GM23338 (cell line): ENCODE results near the gene BATF2. TPM values are rescaled to one million over a fixed set of nuclear protein-coding genes. Genes with fewer than 3 reads are reported as not detected.

Experiments
- ATAC-seq: fragments of 200-7000 bp; cut with Tn5 transposase; 3 replicates; pipeline ENCODE4 v1.9.1; 2020
- DNase-seq: peaks from one replicate; pipeline ENCODE4 v3.0.0-alpha.2; 2015; ENCODE audit warnings: low spot score
- H2AFZ ChIP-seq: fragments of 200-600 bp; sonication (generic); 2 replicates; pipeline ENCODE4 v1.8.0; 2016; ENCODE audit warnings: antibody characterized with exemption, mild to moderate bottlenecking, moderate library complexity
- H3F3A ChIP-seq: fragments of 200-600 bp; sonication (generic); replicated peaks from 2 replicates; pipeline ENCODE4 v1.8.0; 2017; ENCODE audit warnings: antibody characterized with exemption, mixed run types, low read depth
- H3K27ac ChIP-seq: fragments of 200-600 bp; sonication (generic); 2 replicates; pipeline ENCODE4 v1.6.1; 2016; ENCODE audit warnings: low read depth
- H3K27me3 ChIP-seq: fragments of 200-600 bp; sonication (generic); 2 replicates; pipeline ENCODE4 v1.8.0; 2016; ENCODE audit warnings: mild to moderate bottlenecking, mixed run types, moderate library complexity; ENCODE audit not compliant: insufficient read depth
- H3K36me3 ChIP-seq: fragments of 200-600 bp; sonication (generic); 2 replicates; pipeline ENCODE4 v1.8.0; 2016; ENCODE audit warnings: mild to moderate bottlenecking; ENCODE audit not compliant: insufficient read depth
- H3K4me1 ChIP-seq: fragments of 200-600 bp; sonication (generic); 2 replicates; pipeline ENCODE4 v1.8.0; 2016; ENCODE audit warnings: mild to moderate bottlenecking, moderate library complexity; ENCODE audit not compliant: insufficient read depth
- H3K4me2 ChIP-seq: fragments of 200-600 bp; sonication (generic); 2 replicates; pipeline ENCODE4 v1.7.1; 2017; ENCODE audit warnings: mixed run types
- H3K4me3 ChIP-seq: fragments of 200-600 bp; sonication (generic); 2 replicates; pipeline ENCODE4 v1.6.1; 2016; ENCODE audit warnings: mixed run types
- H3K79me2 ChIP-seq: fragments of 200-600 bp; sonication (generic); replicated peaks from 2 replicates; pipeline ENCODE4 v1.8.0; 2017; ENCODE audit warnings: mild to moderate bottlenecking; ENCODE audit not compliant: insufficient read depth
- H3K9me2 ChIP-seq: fragments of 200-600 bp; sonication (generic); 2 replicates; pipeline ENCODE4 v1.8.0; 2017; ENCODE audit not compliant: insufficient read depth
- H4K20me1 ChIP-seq: fragments of 200-600 bp; sonication (generic); replicated peaks from 2 replicates; pipeline ENCODE4 v1.8.0; 2017; ENCODE audit warnings: mild to moderate bottlenecking; ENCODE audit not compliant: insufficient read depth
- H3K27ac Mint-ChIP-seq: 2 replicates; pipeline ENCODE4 v1.8.0; 2020; ENCODE audit warnings: inconsistent platforms, mild to moderate bottlenecking, moderate library complexity, mixed read lengths
- H3K27me3 Mint-ChIP-seq: 3 replicates; pipeline ENCODE4 v1.8.0; 2022; ENCODE audit warnings: low read depth, mild to moderate bottlenecking, moderate library complexity, mixed read lengths, inconsistent platforms; ENCODE audit not compliant: insufficient read depth, poor library complexity
- H3K36me3 Mint-ChIP-seq: 3 replicates; pipeline ENCODE4 v1.8.0; 2021; ENCODE audit warnings: low read depth, mild to moderate bottlenecking, inconsistent platforms, moderate library complexity, mixed read lengths
- H3K4me1 Mint-ChIP-seq: 3 replicates; pipeline ENCODE4 v1.8.0; 2020; ENCODE audit warnings: mild to moderate bottlenecking, inconsistent platforms, mixed read lengths
- H3K4me3 Mint-ChIP-seq: 3 replicates; pipeline ENCODE4 v1.8.0; 2021; ENCODE audit warnings: moderate library complexity, mild to moderate bottlenecking, inconsistent platforms, mixed read lengths
- H3K9me3 Mint-ChIP-seq: 3 replicates; pipeline ENCODE4 v1.8.0; 2020; ENCODE audit warnings: moderate library complexity, mild to moderate bottlenecking, inconsistent platforms, mixed read lengths
- CREB1 ChIP-seq: fragments of 250-450 bp; sonication (Bioruptor Pico); IDR thresholded peaks from 2 replicates; pipeline ENCODE4 v1.5.0; 2020; ENCODE audit warnings: low read depth, mild to moderate bottlenecking, moderate library complexity
- STAT1 ChIP-seq: IDR thresholded peaks from one replicate; pipeline ENCODE4 v1.6.1; 2016; ENCODE audit warnings: antibody characterized with exemption; ENCODE audit not compliant: unreplicated experiment
- ZNF114 ChIP-seq: fragments of 250-450 bp; sonication (Bioruptor Pico); IDR thresholded peaks from 2 replicates; pipeline ENCODE4 v1.5.0; 2020; ENCODE audit warnings: mild to moderate bottlenecking, moderate library complexity
- polyA plus RNA-seq: library from polyadenylated mRNA; unstranded; fragments of >200 nt; fragmentation: Nextera tagmentation; extraction: Ambion mirVana; gene quantifications from 2 replicates; pipeline ENCODE4 v1.2.1, GENCODE V29; 2016
- total RNA-seq: library from RNA; depleted of rRNA; stranded (reverse); fragments of >200 nt; shearing (Covaris generic); gene quantifications from 2 replicates; pipeline ENCODE4 v1.2.3, GENCODE V29; 2014
- TF ChIP-seq, protein P1 (sequence below): fragments of 250-450 bp; sonication (Bioruptor Pico); IDR thresholded peaks from 2 replicates; pipeline ENCODE4 v1.5.0; 2020; ENCODE audit warnings: mild to moderate bottlenecking, moderate library complexity
- TF ChIP-seq, protein P2 (sequence below), 2 experiments: fragments of 200-600 bp in 1 of 2; sonication (generic) in 1 of 2; conservative IDR thresholded peaks; 2 replicates each; pipeline versions ENCODE4 v1.5.1 to v1.6.1; 2016 to 2017; ENCODE audit warnings: antibody characterized with exemption in 2 of 2, low read depth in 2 of 2, mild to moderate bottlenecking in 2 of 2, moderate library complexity in 1 of 2

The BATF2 gene
- total and polyA plus RNA-seq, 2 experiments from 2014 or later: 0.53 to 1.6 TPM

DNA sequence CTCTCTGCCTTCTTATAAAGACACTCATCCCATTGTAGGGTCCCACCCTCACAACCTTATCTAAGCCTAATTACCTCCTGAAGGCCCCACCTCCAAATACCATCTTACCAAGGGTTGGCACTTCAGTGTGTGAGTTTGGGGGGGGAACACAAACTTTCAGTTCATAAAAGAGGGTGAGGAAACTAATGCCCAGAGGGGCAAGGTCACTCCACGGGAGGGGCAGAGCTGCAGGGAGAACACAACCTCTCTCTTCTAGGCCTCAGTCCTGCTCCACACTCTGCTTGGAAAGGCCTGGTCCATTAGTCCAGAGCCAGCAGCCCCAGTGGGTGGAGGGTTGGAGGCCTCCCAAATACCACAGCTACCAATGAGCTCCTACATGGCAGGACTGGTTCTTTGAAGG lies 2.7 kb upstream of the BATF2 start (continued):
- TF ChIP-seq, protein P1, sequence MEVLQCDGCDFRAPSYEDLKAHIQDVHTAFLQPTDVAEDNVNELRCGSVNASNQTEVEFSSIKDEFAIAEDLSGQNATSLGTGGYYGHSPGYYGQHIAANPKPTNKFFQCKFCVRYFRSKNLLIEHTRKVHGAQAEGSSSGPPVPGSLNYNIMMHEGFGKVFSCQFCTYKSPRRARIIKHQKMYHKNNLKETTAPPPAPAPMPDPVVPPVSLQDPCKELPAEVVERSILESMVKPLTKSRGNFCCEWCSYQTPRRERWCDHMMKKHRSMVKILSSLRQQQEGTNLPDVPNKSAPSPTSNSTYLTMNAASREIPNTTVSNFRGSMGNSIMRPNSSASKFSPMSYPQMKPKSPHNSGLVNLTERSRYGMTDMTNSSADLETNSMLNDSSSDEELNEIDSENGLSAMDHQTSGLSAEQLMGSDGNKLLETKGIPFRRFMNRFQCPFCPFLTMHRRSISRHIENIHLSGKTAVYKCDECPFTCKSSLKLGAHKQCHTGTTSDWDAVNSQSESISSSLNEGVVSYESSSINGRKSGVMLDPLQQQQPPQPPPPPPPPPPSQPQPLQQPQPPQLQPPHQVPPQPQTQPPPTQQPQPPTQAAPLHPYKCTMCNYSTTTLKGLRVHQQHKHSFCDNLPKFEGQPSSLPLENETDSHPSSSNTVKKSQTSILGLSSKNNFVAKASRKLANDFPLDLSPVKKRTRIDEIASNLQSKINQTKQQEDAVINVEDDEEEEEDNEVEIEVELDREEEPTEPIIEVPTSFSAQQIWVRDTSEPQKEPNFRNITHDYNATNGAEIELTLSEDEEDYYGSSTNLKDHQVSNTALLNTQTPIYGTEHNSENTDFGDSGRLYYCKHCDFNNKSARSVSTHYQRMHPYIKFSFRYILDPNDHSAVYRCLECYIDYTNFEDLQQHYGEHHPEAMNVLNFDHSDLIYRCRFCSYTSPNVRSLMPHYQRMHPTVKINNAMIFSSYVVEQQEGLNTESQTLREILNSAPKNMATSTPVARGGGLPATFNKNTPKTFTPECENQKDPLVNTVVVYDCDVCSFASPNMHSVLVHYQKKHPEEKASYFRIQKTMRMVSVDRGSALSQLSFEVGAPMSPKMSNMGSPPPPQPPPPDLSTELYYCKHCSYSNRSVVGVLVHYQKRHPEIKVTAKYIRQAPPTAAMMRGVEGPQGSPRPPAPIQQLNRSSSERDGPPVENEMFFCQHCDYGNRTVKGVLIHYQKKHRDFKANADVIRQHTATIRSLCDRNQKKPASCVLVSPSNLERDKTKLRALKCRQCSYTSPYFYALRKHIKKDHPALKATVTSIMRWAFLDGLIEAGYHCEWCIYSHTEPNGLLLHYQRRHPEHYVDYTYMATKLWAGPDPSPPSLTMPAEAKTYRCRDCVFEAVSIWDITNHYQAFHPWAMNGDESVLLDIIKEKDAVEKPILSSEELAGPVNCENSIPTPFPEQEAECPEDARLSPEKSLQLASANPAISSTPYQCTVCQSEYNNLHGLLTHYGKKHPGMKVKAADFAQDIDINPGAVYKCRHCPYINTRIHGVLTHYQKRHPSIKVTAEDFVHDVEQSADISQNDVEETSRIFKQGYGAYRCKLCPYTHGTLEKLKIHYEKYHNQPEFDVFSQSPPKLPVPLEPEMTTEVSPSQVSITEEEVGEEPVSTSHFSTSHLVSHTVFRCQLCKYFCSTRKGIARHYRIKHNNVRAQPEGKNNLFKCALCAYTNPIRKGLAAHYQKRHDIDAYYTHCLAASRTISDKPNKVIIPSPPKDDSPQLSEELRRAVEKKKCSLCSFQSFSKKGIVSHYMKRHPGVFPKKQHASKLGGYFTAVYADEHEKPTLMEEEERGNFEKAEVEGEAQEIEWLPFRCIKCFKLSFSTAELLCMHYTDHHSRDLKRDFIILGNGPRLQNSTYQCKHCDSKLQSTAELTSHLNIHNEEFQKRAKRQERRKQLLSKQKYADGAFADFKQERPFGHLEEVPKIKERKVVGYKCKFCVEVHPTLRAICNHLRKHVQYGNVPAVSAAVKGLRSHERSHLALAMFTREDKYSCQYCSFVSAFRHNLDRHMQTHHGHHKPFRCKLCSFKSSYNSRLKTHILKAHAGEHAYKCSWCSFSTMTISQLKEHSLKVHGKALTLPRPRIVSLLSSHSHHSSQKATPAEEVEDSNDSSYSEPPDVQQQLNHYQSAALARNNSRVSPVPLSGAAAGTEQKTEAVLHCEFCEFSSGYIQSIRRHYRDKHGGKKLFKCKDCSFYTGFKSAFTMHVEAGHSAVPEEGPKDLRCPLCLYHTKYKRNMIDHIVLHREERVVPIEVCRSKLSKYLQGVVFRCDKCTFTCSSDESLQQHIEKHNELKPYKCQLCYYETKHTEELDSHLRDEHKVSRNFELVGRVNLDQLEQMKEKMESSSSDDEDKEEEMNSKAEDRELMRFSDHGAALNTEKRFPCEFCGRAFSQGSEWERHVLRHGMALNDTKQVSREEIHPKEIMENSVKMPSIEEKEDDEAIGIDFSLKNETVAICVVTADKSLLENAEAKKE (CRISPR knock-in tag): no peak
- TF ChIP-seq, protein P2, sequence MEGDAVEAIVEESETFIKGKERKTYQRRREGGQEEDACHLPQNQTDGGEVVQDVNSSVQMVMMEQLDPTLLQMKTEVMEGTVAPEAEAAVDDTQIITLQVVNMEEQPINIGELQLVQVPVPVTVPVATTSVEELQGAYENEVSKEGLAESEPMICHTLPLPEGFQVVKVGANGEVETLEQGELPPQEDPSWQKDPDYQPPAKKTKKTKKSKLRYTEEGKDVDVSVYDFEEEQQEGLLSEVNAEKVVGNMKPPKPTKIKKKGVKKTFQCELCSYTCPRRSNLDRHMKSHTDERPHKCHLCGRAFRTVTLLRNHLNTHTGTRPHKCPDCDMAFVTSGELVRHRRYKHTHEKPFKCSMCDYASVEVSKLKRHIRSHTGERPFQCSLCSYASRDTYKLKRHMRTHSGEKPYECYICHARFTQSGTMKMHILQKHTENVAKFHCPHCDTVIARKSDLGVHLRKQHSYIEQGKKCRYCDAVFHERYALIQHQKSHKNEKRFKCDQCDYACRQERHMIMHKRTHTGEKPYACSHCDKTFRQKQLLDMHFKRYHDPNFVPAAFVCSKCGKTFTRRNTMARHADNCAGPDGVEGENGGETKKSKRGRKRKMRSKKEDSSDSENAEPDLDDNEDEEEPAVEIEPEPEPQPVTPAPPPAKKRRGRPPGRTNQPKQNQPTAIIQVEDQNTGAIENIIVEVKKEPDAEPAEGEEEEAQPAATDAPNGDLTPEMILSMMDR (conservative IDR thresholded peaks at IDR 0.05; ENCODE audit: low read depth in 2 of 2): no peak
- TF ChIP-seq CREB1 (CRISPR knock-in tag): no peak

DNA sequence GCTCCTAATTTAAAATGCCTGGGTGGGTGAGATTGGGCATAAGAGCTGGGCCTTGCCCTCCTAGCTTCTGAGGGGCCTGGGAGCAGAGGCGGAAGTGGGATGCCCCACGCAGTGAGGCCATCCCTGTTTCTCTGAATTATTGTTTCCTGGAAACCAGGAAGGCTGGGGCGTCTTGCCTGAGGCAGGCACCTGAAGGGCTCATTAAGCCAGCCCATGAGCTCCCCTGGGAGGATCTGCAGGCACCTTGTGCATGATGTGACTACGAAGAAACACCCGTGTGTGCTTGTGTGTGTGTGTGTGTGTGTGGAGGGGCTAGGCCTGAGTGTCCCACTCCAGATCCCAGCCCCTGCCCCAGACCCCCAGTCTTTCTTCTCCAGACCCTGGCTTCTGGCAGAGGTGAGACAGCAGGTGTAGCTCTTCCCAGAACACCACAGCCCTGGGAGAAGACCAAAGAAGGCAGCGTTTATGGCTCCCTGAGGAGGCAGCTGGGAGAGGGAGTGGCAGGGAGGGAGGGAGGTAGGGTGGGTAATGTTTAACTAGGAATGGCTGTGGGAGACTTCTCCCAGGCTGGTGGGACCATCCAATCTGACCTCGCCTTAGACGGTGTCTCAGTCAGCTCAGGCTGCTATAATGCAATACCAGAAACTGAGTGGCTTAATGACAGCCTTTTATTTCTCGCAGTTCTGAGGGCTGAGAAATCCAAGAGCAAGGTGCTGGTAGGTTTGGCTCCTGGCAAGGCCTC lies 2.1 kb upstream of the BATF2 start:
- Histone ChIP-seq H3K79me2 (no peaks in the 10 kb centered on the region), H3K27me3 (no peaks in the 10 kb centered on the region), H2AFZ (no peak overlapping the region), H3K4me1 (peaks cover 11% of the 10 kb centered on the region), H3K9me2 (no peaks in the 10 kb centered on the region), H4K20me1 (no peaks in the 10 kb centered on the region), H3K36me3 (no peaks in the 10 kb centered on the region), H3K4me2 (no peak overlapping the region), H3F3A (no peaks in the 10 kb centered on the region), H3K27ac (no peak overlapping the region), H3K4me3 (no peak overlapping the region)
- Mint-ChIP-seq H3K27me3 (peaks cover 12% of the 10 kb centered on the region), H3K9me3 (no peaks in the 10 kb centered on the region), H3K36me3 (no peaks in the 10 kb centered on the region), H3K4me3 (no peak overlapping the region), H3K27ac (no peak overlapping the region), H3K4me1 (peaks cover 14% of the 10 kb centered on the region)
- DNase-seq: no peak
- ATAC-seq: no peak
- TF ChIP-seq, protein P1 (CRISPR knock-in tag): no peak
- TF ChIP-seq STAT1 (no peak), ZNF114 (CRISPR knock-in tag) (no peak)
